ENCODE results near the gene PAX8.

Gene PAX8

GRCh38 chr2:113182471-113183260 lies 96.1 kb downstream of the PAX8 start:
- H3K27ac Mint-ChIP-seq (ENCODE audit: low read depth): peak overlapping the region; percentile 35
- H3K4me1 Mint-ChIP-seq: peaks cover 97% of the 10 kb centered on the region
- no peaks in the 10 kb centered on the region for H3K9me3 Mint-ChIP-seq
- DNase-seq (ENCODE audit: low spot score in 2 of 2) (no peak), ATAC-seq (replicated peaks; ENCODE audit: extremely low read depth, poor library complexity, severe bottlenecking) (no peak)
- H3K4me3 Mint-ChIP-seq: peak overlapping the region; percentile 27
- H3K36me3 Mint-ChIP-seq (ENCODE audit: insufficient read depth): peaks cover 47% of the 10 kb centered on the region
- no peaks in the 10 kb centered on the region for H3K27me3 Mint-ChIP-seq

- DNase-seq (ENCODE audit: low spot score in 2 of 2): no peak
- H3K4me3 Mint-ChIP-seq: peak overlapping the region; percentile 82
Measured at GRCh38 chr2:113181258-113182051, 97.3 kb downstream of the PAX8 start.

GRCh38 chr2:113180131-113180946 lies 98.4 kb downstream of the PAX8 start:
- ATAC-seq (replicated peaks; ENCODE audit: extremely low read depth, poor library complexity, severe bottlenecking) (no peak), DNase-seq (ENCODE audit: low spot score in 2 of 2) (no peak)
- H3K4me1 Mint-ChIP-seq: peaks cover 89% of the 10 kb centered on the region
- H3K9me3 Mint-ChIP-seq: no peaks in the 10 kb centered on the region
- no peaks in the 10 kb centered on the region for H3K27me3 Mint-ChIP-seq
- H3K27ac Mint-ChIP-seq (ENCODE audit: low read depth): peak overlapping the region; percentile 85
- peak overlapping the region; percentile 82 for H3K4me3 Mint-ChIP-seq
- peaks cover 40% of the 10 kb centered on the region for H3K36me3 Mint-ChIP-seq (ENCODE audit: insufficient read depth)

More at GRCh38 chr2:113181258-113182051, 97.3 kb downstream of the PAX8 start:
- H3K9me3 Mint-ChIP-seq: no peaks in the 10 kb centered on the region
- H3K27ac Mint-ChIP-seq (ENCODE audit: low read depth): peak overlapping the region; percentile 85
- peaks cover 47% of the 10 kb centered on the region for H3K36me3 Mint-ChIP-seq (ENCODE audit: insufficient read depth)
- peaks cover 97% of the 10 kb centered on the region for H3K4me1 Mint-ChIP-seq
- ATAC-seq (replicated peaks; ENCODE audit: extremely low read depth, poor library complexity, severe bottlenecking): peak; percentile 25
- H3K27me3 Mint-ChIP-seq: no peaks in the 10 kb centered on the region

- Mint-ChIP-seq H3K27me3 (no peaks in the 10 kb centered on the region), H3K36me3 (ENCODE audit: insufficient read depth) (peaks cover 40% of the 10 kb centered on the region), H3K9me3 (no peaks in the 10 kb centered on the region), H3K27ac (ENCODE audit: low read depth) (peak overlapping the region; percentile 89), H3K4me1 (peaks cover 87% of the 10 kb centered on the region), H3K4me3 (peak overlapping the region; percentile 82)
- ATAC-seq (replicated peaks; ENCODE audit: extremely low read depth, poor library complexity, severe bottlenecking) (no peak), DNase-seq (ENCODE audit: low spot score in 2 of 2) (no peak)
Measured at GRCh38 chr2:113179446-113180045, 99.2 kb downstream of the PAX8 start.

- ATAC-seq (replicated peaks; ENCODE audit: extremely low read depth, poor library complexity, severe bottlenecking): no peak
- peaks cover 42% of the 10 kb centered on the region for H3K36me3 Mint-ChIP-seq (ENCODE audit: insufficient read depth)
Measured at GRCh38 chr2:113178891-113179290, 99.8 kb downstream of the PAX8 start.

GRCh38 chr2:113178069-113178746 lies 100.5 kb downstream of the PAX8 start:
- H3K27me3 Mint-ChIP-seq: no peaks in the 10 kb centered on the region
- H3K4me3 Mint-ChIP-seq: peak overlapping the region; percentile 82
- H3K4me1 Mint-ChIP-seq: peaks cover 90% of the 10 kb centered on the region
- peaks cover 42% of the 10 kb centered on the region for H3K36me3 Mint-ChIP-seq (ENCODE audit: insufficient read depth)
- DNase-seq (ENCODE audit: low spot score in 2 of 2): no peak
- peak overlapping the region; percentile 89 for H3K27ac Mint-ChIP-seq (ENCODE audit: low read depth)
- no peak for ATAC-seq (replicated peaks; ENCODE audit: extremely low read depth, poor library complexity, severe bottlenecking)
- no peaks in the 10 kb centered on the region for H3K9me3 Mint-ChIP-seq

More at GRCh38 chr2:113178891-113179290, 99.8 kb downstream of the PAX8 start:
- Mint-ChIP-seq H3K27me3 (no peaks in the 10 kb centered on the region), H3K4me3 (peak overlapping the region; percentile 82), H3K9me3 (no peaks in the 10 kb centered on the region), H3K4me1 (peaks cover 90% of the 10 kb centered on the region), H3K27ac (ENCODE audit: low read depth) (peak overlapping the region; percentile 89)
- DNase-seq (ENCODE audit: low spot score in 2 of 2): no peak

- DNase-seq (ENCODE audit: low spot score in 2 of 2): no peak
- peaks cover 88% of the 10 kb centered on the region for H3K4me1 Mint-ChIP-seq
- H3K27me3 Mint-ChIP-seq: no peaks in the 10 kb centered on the region
- H3K36me3 Mint-ChIP-seq (ENCODE audit: insufficient read depth): peaks cover 40% of the 10 kb centered on the region
- H3K9me3 Mint-ChIP-seq: no peaks in the 10 kb centered on the region
- H3K27ac Mint-ChIP-seq (ENCODE audit: low read depth): peak overlapping the region; percentile 55
- no peak for ATAC-seq (replicated peaks; ENCODE audit: extremely low read depth, poor library complexity, severe bottlenecking)
- peak overlapping the region; percentile 82 for H3K4me3 Mint-ChIP-seq
Measured at GRCh38 chr2:113176696-113177355, 101.9 kb downstream of the PAX8 start.

GRCh38 chr2:113175736-113176695 lies 102.7 kb downstream of the PAX8 start:
- ATAC-seq (replicated peaks; ENCODE audit: extremely low read depth, poor library complexity, severe bottlenecking) (no peak), DNase-seq (ENCODE audit: low spot score in 2 of 2) (no peak)
- Mint-ChIP-seq H3K27ac (ENCODE audit: low read depth) (peak overlapping the region; percentile 94), H3K4me1 (peaks cover 88% of the 10 kb centered on the region), H3K9me3 (no peaks in the 10 kb centered on the region), H3K36me3 (ENCODE audit: insufficient read depth) (peaks cover 38% of the 10 kb centered on the region), H3K4me3 (peak overlapping the region; percentile 82), H3K27me3 (no peaks in the 10 kb centered on the region)

- peaks cover 30% of the 10 kb centered on the region for H3K36me3 Mint-ChIP-seq (ENCODE audit: insufficient read depth)
- ATAC-seq (replicated peaks; ENCODE audit: extremely low read depth, poor library complexity, severe bottlenecking): peak; percentile 66
- H3K9me3 Mint-ChIP-seq: no peaks in the 10 kb centered on the region
- peak in 1 of 2 donors; percentile 70 for DNase-seq (ENCODE audit: low spot score in 2 of 2)
- peaks cover 81% of the 10 kb centered on the region for H3K4me1 Mint-ChIP-seq
- no peaks in the 10 kb centered on the region for H3K27me3 Mint-ChIP-seq
- H3K27ac Mint-ChIP-seq (ENCODE audit: low read depth): peak overlapping the region; percentile 94
- peak overlapping the region; percentile 82 for H3K4me3 Mint-ChIP-seq
Measured at GRCh38 chr2:113175042-113175628, 103.6 kb downstream of the PAX8 start.

- no peak for ATAC-seq (replicated peaks; ENCODE audit: extremely low read depth, poor library complexity, severe bottlenecking)
Measured at GRCh38 chr2:113174376-113174750, 104.4 kb downstream of the PAX8 start.

More at GRCh38 chr2:113174376-113174750, 104.4 kb downstream of the PAX8 start:
- peaks cover 80% of the 10 kb centered on the region for H3K4me1 Mint-ChIP-seq
- DNase-seq (ENCODE audit: low spot score in 2 of 2): no peak
- H3K4me3 Mint-ChIP-seq: peak overlapping the region; percentile 82
- no peaks in the 10 kb centered on the region for H3K27me3 Mint-ChIP-seq
- H3K9me3 Mint-ChIP-seq: no peaks in the 10 kb centered on the region
- peak overlapping the region; percentile 94 for H3K27ac Mint-ChIP-seq (ENCODE audit: low read depth)
- peaks cover 30% of the 10 kb centered on the region for H3K36me3 Mint-ChIP-seq (ENCODE audit: insufficient read depth)
